CMK (cell line): ENCODE measurements around the gene TRMT13.
A peak's percentile ranks its signal among the peaks of the same experiment; 100 is the strongest.
"Not testable (repeated sequence)": the region's sequence is repeated elsewhere in the genome, so short reads cannot be mapped to it uniquely, and the experiment has no call there.

Experiments
- DNase-seq: peaks from one replicate; pipeline ENCODE4 v3.0.0-alpha.2; 2010; ENCODE audit warnings: low read depth

TRMT13 gene

GRCh38 chr1:100164216-100164615, 31.3 kb downstream of the TRMT13 start:
- no peak for DNase-seq

- no peak for DNase-seq
Measured at GRCh38 chr1:100164702-100165101, 31.7 kb downstream of the TRMT13 start.

- DNase-seq = no peak
Measured at GRCh38 chr1:100168051-100168450, 35.1 kb downstream of the TRMT13 start.

GRCh38 chr1:100177295-100178041, 44.5 kb downstream of the TRMT13 start:
- DNase-seq = no peak

GRCh38 chr1:100178091-100178490, 45.1 kb downstream of the TRMT13 start, which contains the start of gene LRRC39:
Gene LRRC39, minus strand, starts transcription at chr1:100178256. Its CDS starts 9,740 bp downstream, at chr1:100168516.
- DNase-seq = no peak

- DNase-seq = no peak
Measured at GRCh38 chr1:100183370-100183769, 50.4 kb downstream of the TRMT13 start.

- DNase-seq = peak; percentile 71
Measured at GRCh38 chr1:100184536-100184935, 51.6 kb downstream of the TRMT13 start.

- no peak for DNase-seq
Measured at GRCh38 chr1:100187912-100188311, 54.9 kb downstream of the TRMT13 start.

GRCh38 chr1:100188617-100189016, 55.7 kb downstream of the TRMT13 start:
- no peak for DNase-seq

- no peak for DNase-seq
Measured at GRCh38 chr1:100198596-100198995, 65.6 kb downstream of the TRMT13 start.

- not testable (repeated sequence) for DNase-seq
Measured at GRCh38 chr1:100200060-100200459, 67.1 kb downstream of the TRMT13 start.
